ENCODE data around the gene ERICH2.

ERICH2 gene

DNA sequence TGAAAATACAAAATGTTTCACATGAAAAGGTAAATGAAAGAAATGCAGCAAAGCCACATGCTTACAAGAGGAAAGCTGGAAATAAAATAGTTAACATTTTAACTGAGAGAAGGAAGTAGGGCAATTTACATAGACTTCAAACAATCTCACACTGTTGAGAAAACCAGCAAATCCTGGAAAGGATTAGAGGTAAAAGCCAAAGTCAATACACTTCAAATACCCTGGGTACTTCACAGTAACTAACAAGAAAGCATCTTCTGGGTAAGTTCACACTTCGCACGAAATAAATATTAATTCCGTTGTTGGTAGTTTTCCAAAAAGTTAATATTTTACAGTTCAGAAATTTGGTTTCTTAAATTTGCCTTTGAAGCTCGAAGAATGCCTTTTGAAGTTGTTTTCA is 3.5 kb upstream of the ERICH2 start:
- H3K4me1 ChIP-seq (ENCODE audit: control insufficient read depth, insufficient read depth, low read length), result peaks cover 14% of the 10 kb centered on the region
- H3K36me3 ChIP-seq (ENCODE audit: control insufficient read depth, insufficient read depth, low read length), result no peaks in the 10 kb centered on the region
- H3K27me3 ChIP-seq (ENCODE audit: control insufficient read depth, insufficient read depth, low read length), result no peaks in the 10 kb centered on the region
- H3K9me3 ChIP-seq (ENCODE audit: control insufficient read depth, insufficient read depth, low read length), result no peaks in the 10 kb centered on the region
- H3K9ac ChIP-seq (ENCODE audit: low read depth, low read length), result no peak overlapping the region
- H3K4me3 ChIP-seq (ENCODE audit: low read depth, low read length), result no peak overlapping the region

DNA sequence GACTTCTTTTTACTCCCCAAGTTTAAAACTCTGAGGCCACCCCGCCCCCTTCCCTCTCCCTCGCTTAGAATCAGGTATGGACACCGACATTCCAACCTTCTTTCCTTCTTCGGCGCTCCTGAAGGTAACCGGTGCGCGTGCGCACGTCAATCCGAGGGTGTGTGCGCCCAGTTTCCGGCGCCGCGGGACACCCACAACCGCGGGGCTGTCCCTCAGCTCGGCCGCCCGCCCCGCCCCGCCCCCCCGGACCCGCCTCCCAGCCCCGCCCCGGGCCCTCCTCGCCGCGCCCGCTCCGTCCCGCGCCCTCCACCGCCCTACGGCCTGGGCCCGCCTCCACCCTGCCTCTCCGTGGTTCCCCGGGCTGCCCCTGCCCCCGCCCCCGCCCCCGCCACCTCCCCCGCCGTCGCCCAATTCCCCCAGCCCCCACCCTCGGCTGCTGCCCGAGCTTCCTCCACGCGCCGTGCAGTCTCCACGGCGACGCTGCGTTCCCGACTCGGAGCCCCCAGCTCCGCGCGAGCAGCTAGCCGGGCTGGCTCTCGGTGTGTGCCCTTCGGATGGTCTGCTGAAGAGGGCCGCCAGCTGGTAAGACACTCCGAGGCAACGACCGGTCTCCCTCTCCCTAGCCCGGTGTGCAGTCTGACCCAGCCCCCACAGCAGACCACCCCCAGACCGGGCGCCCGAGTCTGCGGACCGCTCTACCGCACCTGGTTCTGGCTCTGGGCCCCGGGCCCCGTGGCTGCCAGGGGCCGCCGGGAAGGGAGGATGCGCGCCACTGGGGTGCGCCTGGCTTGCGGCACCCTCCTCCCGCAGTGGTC is 635 bp downstream of the ERICH2 start:
- H3K4me3 ChIP-seq (ENCODE audit: low read depth, low read length), result peak overlapping the region; percentile 81
- peak overlapping the region; percentile 70 for H3K9ac ChIP-seq (ENCODE audit: low read depth, low read length)
- no peaks in the 10 kb centered on the region for H3K27me3 ChIP-seq (ENCODE audit: control insufficient read depth, insufficient read depth, low read length)
- no peaks in the 10 kb centered on the region for H3K36me3 ChIP-seq (ENCODE audit: control insufficient read depth, insufficient read depth, low read length)
- no peaks in the 10 kb centered on the region for H3K9me3 ChIP-seq (ENCODE audit: control insufficient read depth, insufficient read depth, low read length)
- peaks cover 8% of the 10 kb centered on the region for H3K4me1 ChIP-seq (ENCODE audit: control insufficient read depth, insufficient read depth, low read length)

DNA sequence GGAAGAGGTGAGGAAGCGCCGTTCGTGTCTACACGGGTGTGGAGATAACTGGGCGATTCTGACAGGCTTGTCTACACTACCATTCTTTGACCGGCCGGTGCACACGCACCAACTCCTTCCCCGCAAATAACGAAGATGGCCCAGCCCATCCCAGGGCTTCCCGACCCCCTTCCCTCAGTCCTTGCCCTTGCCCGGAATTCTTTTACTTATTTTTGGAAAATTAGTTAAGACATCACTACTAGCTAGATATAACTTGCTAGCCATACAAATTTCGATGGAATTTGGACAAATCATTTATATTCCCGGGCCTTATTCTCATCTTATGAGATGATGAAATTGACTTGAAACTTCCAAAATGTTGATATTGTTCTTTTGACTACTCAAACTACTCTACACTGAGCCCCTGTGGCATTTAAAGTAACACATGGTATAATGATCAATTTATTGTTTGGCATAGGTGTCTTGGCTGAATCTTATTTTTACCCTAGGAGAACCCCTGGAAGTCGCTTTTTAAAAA is 1.3 kb downstream of the ERICH2 start:
- Histone ChIP-seq H3K9ac (ENCODE audit: low read depth, low read length) (peak overlapping the region; percentile 70), H3K4me1 (ENCODE audit: control insufficient read depth, insufficient read depth, low read length) (peaks cover 8% of the 10 kb centered on the region), H3K27me3 (ENCODE audit: control insufficient read depth, insufficient read depth, low read length) (no peaks in the 10 kb centered on the region), H3K36me3 (ENCODE audit: control insufficient read depth, insufficient read depth, low read length) (no peaks in the 10 kb centered on the region), H3K9me3 (ENCODE audit: control insufficient read depth, insufficient read depth, low read length) (no peaks in the 10 kb centered on the region), H3K4me3 (ENCODE audit: low read depth, low read length) (peak overlapping the region; percentile 78)

DNA sequence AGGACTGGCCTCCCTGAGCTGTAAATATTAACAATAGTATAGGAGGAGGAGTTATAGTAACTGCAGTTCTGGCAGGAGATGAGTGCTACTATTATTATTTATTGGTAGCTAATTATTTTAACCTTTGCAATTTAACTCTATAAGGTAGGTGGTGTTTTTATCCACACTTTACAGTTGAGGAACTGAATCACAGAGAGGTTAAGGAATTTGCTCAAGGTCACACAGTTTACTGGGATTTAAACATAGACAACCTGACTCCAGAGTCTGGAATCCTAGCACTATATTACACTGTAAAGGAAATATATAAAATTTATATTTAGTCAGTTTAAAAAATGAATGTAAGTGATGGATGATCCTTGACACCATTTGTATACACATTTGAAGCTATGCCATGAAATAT is 2.1 kb downstream of the ERICH2 start:
- Histone ChIP-seq H3K36me3 (ENCODE audit: control insufficient read depth, insufficient read depth, low read length) (no peaks in the 10 kb centered on the region), H3K4me1 (ENCODE audit: control insufficient read depth, insufficient read depth, low read length) (peaks cover 4% of the 10 kb centered on the region), H3K9me3 (ENCODE audit: control insufficient read depth, insufficient read depth, low read length) (no peaks in the 10 kb centered on the region), H3K9ac (ENCODE audit: low read depth, low read length) (no peak overlapping the region), H3K27me3 (ENCODE audit: control insufficient read depth, insufficient read depth, low read length) (no peaks in the 10 kb centered on the region), H3K4me3 (ENCODE audit: low read depth, low read length) (no peak overlapping the region)

DNA sequence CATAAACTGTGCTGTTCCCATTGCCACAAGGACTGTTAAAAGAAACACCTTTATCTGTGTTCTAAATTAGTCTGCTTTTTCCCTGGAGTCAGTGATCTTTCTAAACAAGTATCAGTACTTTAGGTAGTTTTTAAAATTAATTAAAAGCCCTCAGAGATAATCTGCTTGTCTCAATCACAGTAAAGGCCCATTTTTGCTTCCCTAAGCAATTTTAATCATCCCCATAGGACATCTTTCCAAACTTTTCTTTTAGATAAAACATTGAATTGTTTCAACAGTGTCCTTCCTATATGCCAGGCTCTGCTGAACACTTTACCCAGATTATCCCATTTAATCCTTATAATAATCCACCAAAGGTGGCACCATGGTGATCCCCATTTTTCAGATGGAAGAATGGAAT is 3.9 kb downstream of the ERICH2 start:
- Histone ChIP-seq H3K27me3 (ENCODE audit: control insufficient read depth, insufficient read depth, low read length) (no peaks in the 10 kb centered on the region), H3K4me1 (ENCODE audit: control insufficient read depth, insufficient read depth, low read length) (peaks cover 8% of the 10 kb centered on the region), H3K4me3 (ENCODE audit: low read depth, low read length) (no peak overlapping the region), H3K9ac (ENCODE audit: low read depth, low read length) (no peak overlapping the region), H3K36me3 (ENCODE audit: control insufficient read depth, insufficient read depth, low read length) (no peaks in the 10 kb centered on the region), H3K9me3 (ENCODE audit: control insufficient read depth, insufficient read depth, low read length) (no peaks in the 10 kb centered on the region)

DNA sequence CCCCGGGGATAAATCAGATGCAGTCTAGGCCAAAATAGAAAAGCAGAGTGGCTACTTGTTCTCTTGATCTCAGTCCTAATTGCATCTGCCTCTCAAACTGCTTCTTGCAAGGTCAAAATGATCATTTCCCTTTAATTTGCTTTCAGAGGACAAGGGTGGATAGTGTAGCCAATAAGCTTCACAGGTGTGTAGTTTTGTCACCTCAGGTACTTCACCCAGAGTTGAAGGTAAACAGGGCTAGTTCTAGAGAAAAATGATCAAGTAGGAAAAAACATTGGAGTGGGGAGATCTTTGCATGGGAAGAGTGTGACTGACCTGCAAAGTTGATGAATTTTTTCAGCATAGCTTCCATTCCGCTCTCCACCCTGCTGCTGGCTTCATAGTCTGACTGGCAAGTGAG is 8.7 kb downstream of the ERICH2 start:
- no peaks in the 10 kb centered on the region for H3K9me3 ChIP-seq (ENCODE audit: control insufficient read depth, insufficient read depth, low read length)
- H3K4me1 ChIP-seq (ENCODE audit: control insufficient read depth, insufficient read depth, low read length), result peaks cover 4% of the 10 kb centered on the region
- no peak overlapping the region for H3K9ac ChIP-seq (ENCODE audit: low read depth, low read length)
- H3K4me3 ChIP-seq (ENCODE audit: low read depth, low read length), result no peak overlapping the region
- no peaks in the 10 kb centered on the region for H3K36me3 ChIP-seq (ENCODE audit: control insufficient read depth, insufficient read depth, low read length)
- H3K27me3 ChIP-seq (ENCODE audit: control insufficient read depth, insufficient read depth, low read length), result no peaks in the 10 kb centered on the region

DNA sequence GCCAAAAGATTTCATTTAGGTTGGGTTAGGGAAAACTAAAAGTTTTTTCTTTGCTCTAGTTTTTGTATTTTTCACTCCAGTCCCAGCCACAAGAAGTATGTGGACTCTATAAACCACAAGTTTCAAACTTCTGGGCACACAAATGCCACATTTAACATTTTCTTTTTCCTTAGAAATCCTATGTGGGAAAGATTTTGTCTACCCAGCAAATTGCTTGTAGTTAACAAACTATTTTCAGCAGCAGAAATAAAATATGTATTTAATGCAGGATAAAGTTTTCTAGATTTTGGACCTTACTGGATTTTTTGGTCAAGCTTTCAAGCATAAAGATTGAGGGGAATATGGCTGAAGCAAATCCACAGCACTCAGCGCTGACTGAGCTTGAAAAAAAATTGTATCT is 9.1 kb downstream of the ERICH2 start:
- Histone ChIP-seq H3K4me1 (ENCODE audit: control insufficient read depth, insufficient read depth, low read length) (peaks cover 4% of the 10 kb centered on the region), H3K9me3 (ENCODE audit: control insufficient read depth, insufficient read depth, low read length) (no peaks in the 10 kb centered on the region), H3K9ac (ENCODE audit: low read depth, low read length) (no peak overlapping the region), H3K36me3 (ENCODE audit: control insufficient read depth, insufficient read depth, low read length) (no peaks in the 10 kb centered on the region), H3K27me3 (ENCODE audit: control insufficient read depth, insufficient read depth, low read length) (no peaks in the 10 kb centered on the region), H3K4me3 (ENCODE audit: low read depth, low read length) (no peak overlapping the region)

DNA sequence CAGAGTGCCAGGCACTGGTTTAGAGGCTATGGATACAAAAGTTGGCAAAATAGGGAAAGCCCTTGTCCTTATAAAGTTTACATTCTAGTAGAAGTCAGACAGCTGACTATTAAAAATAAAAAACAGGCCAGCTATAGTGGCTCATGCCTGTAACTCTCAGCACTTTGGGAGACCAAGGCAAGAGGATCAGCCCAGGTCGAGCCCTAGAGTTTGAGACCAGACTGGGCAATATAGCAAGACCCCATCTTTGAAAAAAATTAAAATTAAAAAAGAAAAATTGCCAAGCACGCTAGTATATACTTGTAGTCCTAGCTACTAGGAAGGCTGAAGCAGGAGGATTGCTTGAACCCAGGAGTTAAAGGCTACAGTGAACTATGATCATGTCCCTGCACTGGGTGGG is 12.5 kb downstream of the ERICH2 start:
- Histone ChIP-seq H3K4me1 (ENCODE audit: control insufficient read depth, insufficient read depth, low read length) (peaks cover under 1% of the 10 kb centered on the region), H3K36me3 (ENCODE audit: control insufficient read depth, insufficient read depth, low read length) (no peaks in the 10 kb centered on the region), H3K27me3 (ENCODE audit: control insufficient read depth, insufficient read depth, low read length) (no peaks in the 10 kb centered on the region), H3K9me3 (ENCODE audit: control insufficient read depth, insufficient read depth, low read length) (no peaks in the 10 kb centered on the region), H3K9ac (ENCODE audit: low read depth, low read length) (no peak overlapping the region), H3K4me3 (ENCODE audit: low read depth, low read length) (no peak overlapping the region)

DNA sequence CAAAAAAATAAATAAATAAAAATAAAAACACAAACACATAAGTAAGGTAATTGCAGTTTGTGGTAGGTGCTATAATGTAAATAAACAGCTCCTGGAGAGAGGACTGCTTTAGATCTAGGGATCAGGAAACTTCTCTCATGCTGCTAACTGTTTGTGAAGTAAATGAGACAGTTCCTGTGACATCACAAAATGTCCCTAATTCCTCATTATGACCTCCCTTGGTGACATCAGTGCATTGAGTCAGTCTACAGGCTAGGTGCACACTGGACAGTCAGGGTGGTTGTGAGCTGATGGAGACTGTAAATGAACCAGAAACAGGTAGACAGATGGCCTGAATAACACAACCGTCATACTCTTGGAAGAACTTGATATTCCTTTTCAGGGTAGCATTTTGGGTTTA is 13.4 kb downstream of the ERICH2 start:
- Histone ChIP-seq H3K4me3 (ENCODE audit: low read depth, low read length) (no peak overlapping the region), H3K9me3 (ENCODE audit: control insufficient read depth, insufficient read depth, low read length) (no peaks in the 10 kb centered on the region)

DNA sequence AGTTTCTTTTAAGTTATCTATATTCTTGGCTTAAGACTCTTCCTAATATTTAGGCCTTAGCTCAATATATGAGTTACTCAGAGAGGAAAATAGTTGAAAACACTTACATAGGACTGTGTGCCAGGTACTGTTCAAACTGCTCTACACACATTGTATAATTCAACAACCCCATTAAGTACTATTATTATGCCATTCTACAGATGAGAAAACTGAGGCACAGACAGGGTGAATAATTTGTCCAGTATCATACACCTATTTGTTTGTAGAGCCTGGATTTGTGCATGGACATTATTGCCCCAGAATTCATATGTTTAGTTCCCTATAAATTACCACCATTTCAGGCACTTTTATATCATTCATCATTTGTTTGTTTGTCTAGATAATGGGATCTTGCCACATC is 28.8 kb downstream of the ERICH2 start:
- Histone ChIP-seq H3K4me3 (ENCODE audit: low read depth, low read length) (no peak overlapping the region), H3K27me3 (ENCODE audit: control insufficient read depth, insufficient read depth, low read length) (no peaks in the 10 kb centered on the region), H3K4me1 (ENCODE audit: control insufficient read depth, insufficient read depth, low read length) (no peaks in the 10 kb centered on the region)

More for the DNA sequence above, 13.4 kb downstream of the ERICH2 start:
- no peaks in the 10 kb centered on the region for H3K4me1 ChIP-seq (ENCODE audit: control insufficient read depth, insufficient read depth, low read length)
- H3K9ac ChIP-seq (ENCODE audit: low read depth, low read length), result no peak overlapping the region
- no peaks in the 10 kb centered on the region for H3K36me3 ChIP-seq (ENCODE audit: control insufficient read depth, insufficient read depth, low read length)
- no peaks in the 10 kb centered on the region for H3K27me3 ChIP-seq (ENCODE audit: control insufficient read depth, insufficient read depth, low read length)

DNA sequence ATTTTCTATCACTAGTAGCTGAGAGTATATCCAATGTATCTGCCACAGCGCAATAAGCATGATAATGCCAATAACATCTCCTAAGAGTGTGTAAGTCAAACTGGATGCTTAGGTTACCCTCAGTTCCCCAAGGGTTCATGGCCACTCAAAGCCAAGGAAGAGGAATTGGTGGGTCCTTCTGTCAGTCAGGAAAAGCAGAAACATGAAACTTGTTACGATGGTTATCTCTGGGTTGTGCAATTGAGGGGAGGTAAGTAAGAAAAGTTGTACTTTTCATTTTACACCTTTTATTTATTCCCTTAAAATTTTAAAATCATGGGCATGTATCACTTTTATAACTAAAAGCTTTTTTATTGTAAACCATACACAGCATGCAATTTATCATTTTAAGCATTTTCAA is 36.4 kb downstream of the ERICH2 start:
- no peak overlapping the region for H3K4me3 ChIP-seq (ENCODE audit: low read depth, low read length)
- H3K4me1 ChIP-seq (ENCODE audit: control insufficient read depth, insufficient read depth, low read length), result no peaks in the 10 kb centered on the region
- H3K36me3 ChIP-seq (ENCODE audit: control insufficient read depth, insufficient read depth, low read length), result no peaks in the 10 kb centered on the region
- H3K9ac ChIP-seq (ENCODE audit: low read depth, low read length), result no peak overlapping the region
- H3K27me3 ChIP-seq (ENCODE audit: control insufficient read depth, insufficient read depth, low read length), result no peaks in the 10 kb centered on the region
- H3K9me3 ChIP-seq (ENCODE audit: control insufficient read depth, insufficient read depth, low read length), result no peaks in the 10 kb centered on the region

More for the DNA sequence above, 28.8 kb downstream of the ERICH2 start:
- Histone ChIP-seq H3K36me3 (ENCODE audit: control insufficient read depth, insufficient read depth, low read length) (no peaks in the 10 kb centered on the region), H3K9ac (ENCODE audit: low read depth, low read length) (no peak overlapping the region), H3K9me3 (ENCODE audit: control insufficient read depth, insufficient read depth, low read length) (no peaks in the 10 kb centered on the region)
